Stimulated activated CD8-positive, alpha-beta memory T cell treated with anti-CD3 and anti-CD28 coated beads, Interleukin-4, amount 100 ng/mL, for 48 hours (primary cell): Measurements from ENCODE around the gene SLN.
"Not testable (repeated sequence)": the region's sequence is repeated elsewhere in the genome, so short reads cannot be mapped to it uniquely, and the experiment has no call there.

Experiments
- DNase-seq: peaks from one replicate; pipeline ENCODE4 v3.0.0-alpha.2; 2020

Gene SLN

GRCh38 chr11:107711861-107712755, at the start of gene SLN:
Gene SLN, minus strand, starts transcription at chr11:107712056.
- DNase-seq = no peak

GRCh38 chr11:107758719-107759355, 47.0 kb upstream of the SLN start:
- DNase-seq = not testable (repeated sequence)

GRCh38 chr11:107757661-107758060, 45.8 kb upstream of the SLN start:
- DNase-seq = no peak

GRCh38 chr11:107756553-107756952, 44.7 kb upstream of the SLN start:
- DNase-seq = no peak

- DNase-seq = no peak
These were observed 41.3 kb upstream of the SLN start for GRCh38 chr11:107752949-107753822.

- no peak for DNase-seq
These were observed 40.7 kb upstream of the SLN start for GRCh38 chr11:107752508-107752907.

GRCh38 chr11:107751082-107751481, 39.2 kb upstream of the SLN start:
- DNase-seq = no peak

GRCh38 chr11:107750313-107750712, 38.5 kb upstream of the SLN start:
- no peak for DNase-seq

- DNase-seq = no peak
These were observed 35.8 kb upstream of the SLN start for GRCh38 chr11:107747622-107748021.

- no peak for DNase-seq
These were observed 32.9 kb upstream of the SLN start for GRCh38 chr11:107744736-107745135.

- no peak for DNase-seq
These were observed 31.3 kb upstream of the SLN start for GRCh38 chr11:107743191-107743590.

GRCh38 chr11:107741044-107741823, 29.4 kb upstream of the SLN start:
- no peak for DNase-seq

- DNase-seq = no peak
These were observed 28.4 kb upstream of the SLN start for GRCh38 chr11:107740271-107740670.

- DNase-seq = no peak
These were observed 24.7 kb upstream of the SLN start for GRCh38 chr11:107736546-107736945.

- no peak for DNase-seq
These were observed 21.7 kb upstream of the SLN start for GRCh38 chr11:107733518-107733917.

- no peak for DNase-seq
These were observed 20.8 kb upstream of the SLN start for GRCh38 chr11:107732689-107733051.

- no peak for DNase-seq
These were observed 20.3 kb upstream of the SLN start for GRCh38 chr11:107731941-107732688.

- no peak for DNase-seq
These were observed 10.8 kb upstream of the SLN start for GRCh38 chr11:107722662-107723061.

GRCh38 chr11:107721207-107721606, 9.4 kb upstream of the SLN start:
- DNase-seq = no peak

- DNase-seq = no peak
These were observed 8.5 kb upstream of the SLN start for GRCh38 chr11:107720303-107720774.

GRCh38 chr11:107719557-107720302, 7.9 kb upstream of the SLN start:
- no peak for DNase-seq
